ENCODE data around the gene CLC.

- TF ChIP-seq CTCF (IDR thresholded peaks at IDR 0.05) (no peak), POLR2A (IDR thresholded peaks at IDR 0.05) (no peak)
Measured at GRCh38 chr19:39704181-39705044, 33.4 kb downstream of the CLC start, which contains the start of gene LGALS14.
